ENCODE results near the gene BCAS1. TPM values are rescaled to one million over a fixed set of nuclear protein-coding genes. Genes with fewer than 3 reads are reported as not detected.

Gene BCAS1
- total RNA-seq, 1 experiment from 2014 or later = 4.0 TPM

DNA sequence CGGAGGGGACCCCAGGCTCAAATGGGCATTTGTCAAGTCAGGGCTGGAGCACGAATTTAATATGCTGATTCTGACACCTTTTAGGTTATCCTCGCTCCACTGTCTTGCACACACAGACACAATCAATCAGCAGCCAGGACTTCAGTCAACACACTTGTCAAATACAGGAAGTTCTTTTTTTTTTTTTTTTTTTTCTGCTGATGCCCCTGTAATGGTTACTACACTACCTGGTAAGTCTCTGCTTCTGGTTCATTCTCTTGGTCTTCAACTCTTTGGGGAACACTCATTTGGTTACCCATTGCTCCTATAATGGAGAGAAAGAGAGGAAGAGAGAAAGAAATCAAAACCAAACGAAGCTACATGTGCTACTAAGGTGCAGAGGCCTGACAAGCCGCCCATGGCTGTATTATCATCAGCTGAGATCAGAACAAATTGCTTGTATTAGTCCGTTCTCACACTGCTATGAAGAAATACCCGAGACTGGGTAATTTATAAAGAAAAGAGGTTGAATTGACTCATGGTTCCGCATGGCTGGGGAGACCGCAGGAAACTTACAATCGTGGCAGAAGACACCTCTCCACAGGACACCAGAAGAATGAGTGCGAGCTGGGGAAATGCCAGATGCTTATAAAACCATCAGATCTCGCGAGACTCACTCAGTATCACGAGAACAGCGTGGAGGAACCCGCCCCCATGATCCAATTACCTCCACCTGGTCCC lies 11.8 kb downstream of the BCAS1 start:
- ChIA-PET POLR2A (ENCODE audit: unreplicated experiment) (no interaction called here), CTCF (interaction anchor here (0.7 kb wide), 1 partner anchor 20 kb away, joined by 14 read pairs; no protein-coding TSS in a partner anchor)
- no peak for TF ChIP-seq EZH2 (IDR thresholded peaks at IDR 0.05; ENCODE audit: low read depth)
- TF ChIP-seq, protein P1, sequence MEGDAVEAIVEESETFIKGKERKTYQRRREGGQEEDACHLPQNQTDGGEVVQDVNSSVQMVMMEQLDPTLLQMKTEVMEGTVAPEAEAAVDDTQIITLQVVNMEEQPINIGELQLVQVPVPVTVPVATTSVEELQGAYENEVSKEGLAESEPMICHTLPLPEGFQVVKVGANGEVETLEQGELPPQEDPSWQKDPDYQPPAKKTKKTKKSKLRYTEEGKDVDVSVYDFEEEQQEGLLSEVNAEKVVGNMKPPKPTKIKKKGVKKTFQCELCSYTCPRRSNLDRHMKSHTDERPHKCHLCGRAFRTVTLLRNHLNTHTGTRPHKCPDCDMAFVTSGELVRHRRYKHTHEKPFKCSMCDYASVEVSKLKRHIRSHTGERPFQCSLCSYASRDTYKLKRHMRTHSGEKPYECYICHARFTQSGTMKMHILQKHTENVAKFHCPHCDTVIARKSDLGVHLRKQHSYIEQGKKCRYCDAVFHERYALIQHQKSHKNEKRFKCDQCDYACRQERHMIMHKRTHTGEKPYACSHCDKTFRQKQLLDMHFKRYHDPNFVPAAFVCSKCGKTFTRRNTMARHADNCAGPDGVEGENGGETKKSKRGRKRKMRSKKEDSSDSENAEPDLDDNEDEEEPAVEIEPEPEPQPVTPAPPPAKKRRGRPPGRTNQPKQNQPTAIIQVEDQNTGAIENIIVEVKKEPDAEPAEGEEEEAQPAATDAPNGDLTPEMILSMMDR (conservative IDR thresholded peaks at IDR 0.05) = no peak
- no peak for DNase-seq
- Histone ChIP-seq H3F3A (ENCODE audit: insufficient read depth, low read depth) (no peaks in the 10 kb centered on the region), H3K9me3 (ENCODE audit: insufficient read depth, low read depth) (no peaks in the 10 kb centered on the region; the same call in 1 of the 2 replicates), H3K4me2 (no peak overlapping the region), H2AFZ (no peak overlapping the region), H3K79me2 (ENCODE audit: low read depth) (no peaks in the 10 kb centered on the region), H3K4me3 (no peak overlapping the region), H4K20me1 (ENCODE audit: insufficient read depth) (no peaks in the 10 kb centered on the region), H3K4me1 (replicated peaks; ENCODE audit: insufficient read depth) (no peaks in the 10 kb centered on the region), H3K27me3 (ENCODE audit: insufficient read depth, low read depth) (no peaks in the 10 kb centered on the region), H3K9me2 (ENCODE audit: insufficient read depth) (0 out of 2 replicates have a peak, but pooled peaks cover 3% of the 10 kb centered on the region), H3K36me3 (ENCODE audit: low read depth) (no peaks in the 10 kb centered on the region), H3K27ac (no peak overlapping the region)
- BruUV-seq (replicated peaks) = no TSS peak
- intact Hi-C loops (cut with micrococcal nuclease; ENCODE audit: unreplicated experiment) = no loop called here

DNA sequence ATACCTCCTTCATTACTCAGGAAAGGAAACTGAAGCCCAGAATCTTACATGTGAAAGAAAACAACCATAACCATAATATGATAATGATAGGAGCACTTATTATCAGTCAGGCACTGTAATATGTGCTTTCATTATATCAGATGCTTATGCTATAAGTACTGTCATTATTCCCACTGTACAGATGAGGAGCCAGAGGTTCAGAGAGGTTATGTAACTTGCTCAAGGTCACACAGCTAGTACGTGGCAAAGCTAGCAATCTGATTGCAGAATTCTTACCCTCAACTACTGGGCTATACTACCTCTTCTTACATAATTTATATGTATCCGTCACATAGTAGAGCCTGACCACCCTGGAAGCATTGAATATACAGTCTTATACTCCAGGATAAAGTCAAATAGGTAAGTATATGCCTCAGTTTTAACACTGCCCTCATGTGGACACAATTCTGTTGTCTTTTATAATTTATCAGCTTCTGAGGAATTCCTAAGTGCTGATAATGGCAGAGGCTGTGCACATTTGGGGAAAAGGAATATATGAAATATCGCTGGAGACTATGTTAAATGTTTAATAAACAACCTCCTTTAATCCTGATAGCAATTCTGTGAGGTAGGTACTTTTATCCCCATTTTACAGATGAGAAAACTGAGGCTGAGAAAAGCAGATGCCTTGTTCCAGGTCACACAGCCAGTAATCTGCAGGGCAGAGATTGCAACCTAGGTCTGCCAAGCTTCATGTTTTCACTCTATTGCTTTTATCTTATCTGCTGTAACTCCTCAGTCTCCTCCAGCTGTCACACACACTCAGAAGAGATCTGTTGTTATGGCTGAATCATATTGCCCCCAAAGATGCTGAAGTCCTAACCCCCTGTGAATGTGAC lies 13.4 kb downstream of the BCAS1 start:
- TF ChIP-seq, protein P1 (conservative IDR thresholded peaks at IDR 0.05) = peak; percentile 38
- no peak for TF ChIP-seq EZH2 (IDR thresholded peaks at IDR 0.05; ENCODE audit: low read depth)
- no peak for DNase-seq
- Histone ChIP-seq H3K36me3 (ENCODE audit: low read depth) (no peaks in the 10 kb centered on the region), H4K20me1 (ENCODE audit: insufficient read depth) (no peaks in the 10 kb centered on the region), H3K4me1 (replicated peaks; ENCODE audit: insufficient read depth) (no peaks in the 10 kb centered on the region), H2AFZ (no peak overlapping the region), H3F3A (ENCODE audit: insufficient read depth, low read depth) (no peaks in the 10 kb centered on the region), H3K27me3 (ENCODE audit: insufficient read depth, low read depth) (no peaks in the 10 kb centered on the region), H3K4me3 (no peak overlapping the region), H3K9me3 (ENCODE audit: insufficient read depth, low read depth) (peaks cover 5% of the 10 kb centered on the region; the same call in 1 of the 2 replicates), H3K27ac (no peak overlapping the region), H3K9me2 (ENCODE audit: insufficient read depth) (0 out of 2 replicates have a peak, but pooled peaks cover 6% of the 10 kb centered on the region), H3K4me2 (no peak overlapping the region), H3K79me2 (ENCODE audit: low read depth) (no peaks in the 10 kb centered on the region)
- POLR2A ChIA-PET (ENCODE audit: unreplicated experiment) = no interaction called here
- CTCF ChIA-PET = no interaction called here
- intact Hi-C loops (cut with micrococcal nuclease; ENCODE audit: unreplicated experiment) = no loop called here
- BruUV-seq (replicated peaks) = no TSS peak

DNA sequence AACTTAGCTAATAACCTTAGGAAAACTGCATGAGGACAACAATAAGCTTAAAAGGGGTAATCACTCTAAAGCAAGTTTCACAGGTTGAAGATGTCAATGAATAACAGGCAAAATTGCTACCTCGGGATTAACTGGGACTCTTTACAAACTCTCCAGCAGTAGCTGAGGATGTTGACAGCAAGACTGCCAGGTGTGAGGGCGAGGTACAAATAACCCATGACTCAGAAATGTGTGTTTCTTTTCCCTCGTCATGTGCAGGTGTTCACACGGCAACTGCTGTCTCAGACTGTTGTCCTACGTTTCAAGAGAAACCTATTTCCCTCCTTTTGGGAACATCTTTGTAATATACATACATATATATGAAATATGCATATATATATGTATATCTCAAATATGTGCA lies 15.9 kb downstream of the BCAS1 start:
- Histone ChIP-seq H3K36me3 (ENCODE audit: low read depth) (no peaks in the 10 kb centered on the region), H3K79me2 (ENCODE audit: low read depth) (no peaks in the 10 kb centered on the region), H3K4me2 (no peak overlapping the region), H2AFZ (no peak overlapping the region), H4K20me1 (ENCODE audit: insufficient read depth) (no peaks in the 10 kb centered on the region), H3K27me3 (ENCODE audit: insufficient read depth, low read depth) (no peaks in the 10 kb centered on the region), H3K4me3 (no peak overlapping the region), H3K9me2 (ENCODE audit: insufficient read depth) (0 out of 2 replicates have a peak, but pooled peaks cover 6% of the 10 kb centered on the region), H3K27ac (no peak overlapping the region), H3K9me3 (ENCODE audit: insufficient read depth, low read depth) (peaks cover 5% of the 10 kb centered on the region; the same call in 1 of the 2 replicates), H3F3A (ENCODE audit: insufficient read depth, low read depth) (no peaks in the 10 kb centered on the region), H3K4me1 (replicated peaks; ENCODE audit: insufficient read depth) (no peaks in the 10 kb centered on the region)
- DNase-seq = no peak
- no peak for TF ChIP-seq EZH2 (IDR thresholded peaks at IDR 0.05; ENCODE audit: low read depth)
- TF ChIP-seq, protein P1 (conservative IDR thresholded peaks at IDR 0.05) = no peak
- ChIA-PET POLR2A (ENCODE audit: unreplicated experiment) (no interaction called here), CTCF (no interaction called here)
- intact Hi-C loops (cut with micrococcal nuclease; ENCODE audit: unreplicated experiment) = no loop called here
- no TSS peak for BruUV-seq (replicated peaks)
